K562 (cell line): Measurements from ENCODE around the gene RNF123. TPM values are rescaled to one million over a fixed set of nuclear protein-coding genes. Genes with fewer than 3 reads are reported as not detected.
A peak's percentile ranks its signal among the peaks of the same experiment; 100 is the strongest.

Experiments
- ATAC-seq: fragments of 200-7000 bp; cut with Tn5 transposase; 3 replicates; pipeline ENCODE4 v1.9.1; 2020; ENCODE audit warnings: moderate library complexity
- BruUV-seq: library from RNA; stranded (reverse); fragments of 400-500 nt; replicated peaks from 2 replicates; lab custom pipeline; 2021; lab: Mats Ljungman, UMichigan
- CTCF ChIA-PET: fragments of 300-600 bp; formaldehyde crosslinking; extraction: SDS; loops from one replicate; lab custom pipeline; 2021; ENCODE audit warnings: low intra/inter-chr PET ratio; lab: Yijun Ruan, JAX
- POLR2A ChIA-PET: fragments of 300-600, 350-650 bp; sonication (Branson Sonifier 250); formaldehyde crosslinking; extraction: SDS; loops from one replicate; lab custom pipeline; 2021; ENCODE audit warnings: antibody characterized with exemption, inconsistent platforms; lab: Yijun Ruan, JAX
- DNase-seq, 4 experiments: peaks; one replicate each; pipeline versions ENCODE4 v3.0.0 to v3.0.0-alpha.2; 2011 to 2018; ENCODE audit warnings: low spot score in 3 of 4, mixed read lengths in 3 of 4; ENCODE audit errors: extremely low read depth in 1 of 4
- FAIRE-seq: peaks from 2 replicates; lab custom pipeline; 2011; peaks lifted over from hg19 to GRCh38; lab: Jason Lieb, UNC
- H2AFZ ChIP-seq: 2 replicates; pipeline ENCODE4 v1.6.0; 2011; ENCODE audit warnings: low read depth, low read length, control low read depth, inconsistent platforms
- H3K27ac ChIP-seq: fragments of 200-600 bp; 3 replicates; pipeline ENCODE4 v1.8.0; 2011; ENCODE audit warnings: low read depth, mild to moderate bottlenecking, control low read depth, inconsistent platforms, low read length, moderate library complexity, mixed read lengths; ENCODE audit errors: extremely low read depth
- H3K27me3 ChIP-seq, 2 experiments: fragments of 300-600 bp in 1 of 2; 2 replicates in 1 of 2; 3 replicates in 1 of 2; pipeline versions ENCODE4 v1.6.0 to v1.8.0; 2011; ENCODE audit warnings: inconsistent platforms in 2 of 2, low read length in 2 of 2, mild to moderate bottlenecking in 1 of 2, mixed read lengths in 1 of 2, moderate library complexity in 1 of 2; ENCODE audit not compliant: control insufficient read depth in 2 of 2, insufficient read depth in 2 of 2
- H3K36me3 ChIP-seq: fragments of 300-600 bp; 3 replicates; pipeline ENCODE4 v1.8.0; 2011; ENCODE audit warnings: mild to moderate bottlenecking, low read length, inconsistent platforms; ENCODE audit not compliant: control insufficient read depth, insufficient read depth
- H3K4me1 ChIP-seq, 2 experiments: fragments of 200-600 bp in 1 of 2; replicated peaks in 1 of 2; 2 replicates in 1 of 2; 3 replicates in 1 of 2; pipeline versions ENCODE4 v1.5.1 to v1.8.0; 2011; ENCODE audit warnings: inconsistent platforms in 2 of 2, low read length in 2 of 2, mild to moderate bottlenecking in 1 of 2, mixed read lengths in 1 of 2, moderate library complexity in 1 of 2; ENCODE audit not compliant: control insufficient read depth in 2 of 2, insufficient read depth in 2 of 2
- H3K4me2 ChIP-seq: 2 replicates; pipeline ENCODE4 v1.6.1; 2011; ENCODE audit warnings: low read length, control low read depth, inconsistent platforms, mixed read lengths; ENCODE audit not compliant: insufficient read depth
- H3K4me3 ChIP-seq: fragments of 200-600 bp; sonication (generic), shearing (Covaris generic); 2 replicates; pipeline ENCODE4 v1.5.1; 2016; ENCODE audit warnings: control low read depth, inconsistent platforms
- H3K79me2 ChIP-seq: fragments of 200-600 bp; 3 replicates; pipeline ENCODE4 v1.8.0; 2011; ENCODE audit warnings: low read length, inconsistent platforms; ENCODE audit not compliant: control insufficient read depth, insufficient read depth
- H3K9ac ChIP-seq, 2 experiments: 2 replicates each; pipeline versions ENCODE4 v1.6.0 to v1.6.1; 2011; ENCODE audit warnings: low read depth in 2 of 2, low read length in 2 of 2, control low read depth in 1 of 2, inconsistent platforms in 1 of 2, mild to moderate bottlenecking in 1 of 2, mixed read lengths in 1 of 2; ENCODE audit not compliant: insufficient read depth in 1 of 2
- H3K9me1 ChIP-seq: one replicate; pipeline ENCODE4 v1.6.0; 2011; ENCODE audit warnings: inconsistent platforms, mild to moderate bottlenecking, low read length, moderate library complexity; ENCODE audit not compliant: control insufficient read depth, insufficient read depth
- H3K9me3 ChIP-seq: replicated peaks from 2 replicates; pipeline ENCODE4 v1.5.1; 2011; ENCODE audit warnings: low read depth, low read length, inconsistent platforms; ENCODE audit not compliant: control insufficient read depth, insufficient read depth
- H4K20me1 ChIP-seq: replicated peaks from 2 replicates; pipeline ENCODE4 v1.6.1; 2011; ENCODE audit warnings: low read length, inconsistent platforms, mixed read lengths; ENCODE audit not compliant: control insufficient read depth, insufficient read depth
- FOS ChIP-seq: IDR thresholded peaks from 3 replicates; pipeline ENCODE4 v1.6.1; 2011; ENCODE audit not compliant: insufficient read length; ENCODE audit errors: extremely low read depth
- MED1 ChIP-seq: sonication (generic); formaldehyde crosslinking; IDR thresholded peaks from 2 replicates; pipeline ENCODE4 v1.8.1; 2023; ENCODE audit warnings: missing genetic modification reagents, borderline replicate concordance
- POLR2G ChIP-seq: fragments of 200-400 bp; formaldehyde crosslinking; IDR thresholded peaks from 2 replicates; pipeline ENCODE4 v1.6.1; 2017; ENCODE audit warnings: low read depth, mild to moderate bottlenecking, antibody characterized with exemption, low read length, moderate library complexity
- TAL1 ChIP-seq: fragments of 450-650 bp; IDR thresholded peaks from 2 replicates; pipeline ENCODE4 v1.6.1; 2016; ENCODE audit warnings: mild to moderate bottlenecking
- WHSC1 ChIP-seq: IDR thresholded peaks from one replicate; pipeline ENCODE4 v1.6.1; 2012; ENCODE audit warnings: low read length, control low read depth, inconsistent platforms
- ZBTB12 ChIP-seq: fragments of 250-450 bp; sonication (Bioruptor Pico); IDR thresholded peaks from 2 replicates; pipeline ENCODE4 v1.4.0; 2020
- ZNF197 ChIP-seq: fragments of 200-800 bp; sonication (Bioruptor generic); IDR thresholded peaks from 2 replicates; pipeline ENCODE4 v1.6.1; 2016; ENCODE audit warnings: low read depth, missing genetic modification characterization, missing compliant biosample characterization
- WGBS: fragments of 100-300 bp; shearing (Covaris generic); methylation state at CpG from one replicate; pipeline ENCODE4 v1.1.6; 2016; ENCODE audit warnings: low coverage, mixed read lengths; ENCODE audit not compliant: insufficient coverage; ENCODE audit errors: missing lambda C conversion rate; 5-methylcytosine and 5-hydroxymethylcytosine counted together
- in situ Hi-C: fragments of 300-500 bp; cut with MboI; formaldehyde crosslinking; loops from 4 replicates; pipeline ENCODE4 v1.15.0; 2018; ENCODE audit warnings: inconsistent platforms, mixed read lengths
- intact Hi-C: fragments of 100-400 bp; cut with micrococcal nuclease; formaldehyde crosslinking; loops from 2 replicates; pipeline ENCODE4 v1.14.2; 2022
- polyA plus RNA-seq, 8 experiments: library from polyadenylated mRNA; depleted of rRNA in 4 of 8; stranded (reverse) in 5 of 8; unstranded in 3 of 8; fragments of >200 nt; fragmentation: Nextera tagmentation in 2 of 8; fragmentation: Illumina TruSeq in 1 of 8; extraction: Ambion mirVana in 2 of 8; extraction: Trizol in 1 of 8; gene quantifications; 2 replicates each; pipeline versions ENCODE4 v1.2.1 to v1.2.3, GENCODE V29; 2011 to 2014; ENCODE audit warnings: inconsistent platforms in 1 of 8, missing spikeins in 1 of 8
- total RNA-seq, 7 experiments: library from RNA; depleted of rRNA in 6 of 7; stranded (reverse); fragments of >200 nt in 6 of 7; fragmentation: Illumina TruSeq in 2 of 7; extraction: Trizol in 2 of 7; gene quantifications; 2 replicates each; pipeline versions ENCODE4 v1.2.1 to v1.2.3, GENCODE V29; 2011 to 2021; ENCODE audit warnings: low replicate concordance in 1 of 7

Gene RNF123
- total and polyA plus RNA-seq, 9 of the 15 experiments (the other 6 are each of a cell fraction or from before 2014, with no cell fraction given): 8.7 to 53.1 (median 17.5) TPM

- TF ChIP-seq MED1 (no peak), TAL1 (no peak), ZBTB12 (CRISPR knock-in tag) (no peak), ZNF197 (CRISPR knock-in tag) (no peak), WHSC1 (no peak)
- TF ChIP-seq, all 486 proteins: peak for 0
These were observed 14.6 kb downstream of the RNF123 start (continued) for GRCh38 chr3:49703956-49704355.

- CTCF ChIA-PET: interaction anchor here (0.5 kb wide), 1 partner anchor 253 kb away, joined by 3 read pairs; no protein-coding TSS in a partner anchor
- in situ Hi-C loops (loop anchor here (5.0 kb wide), 1 partner anchor 138 kb away; no protein-coding TSS in a partner anchor), intact Hi-C loops (loop anchor here (5.0 kb wide), 1 partner anchor 203 kb away; no protein-coding TSS in a partner anchor)
- WGBS: 100% methylated on average over 2 of the region's 8 CpGs
- H3K27me3 ChIP-seq: no peaks in the 10 kb centered on the region
- H3K9ac ChIP-seq: no peak overlapping the region
- H2AFZ ChIP-seq: no peak overlapping the region
- peaks cover 74% of the 10 kb centered on the region; the same call in 2 of the 3 replicates for H3K36me3 ChIP-seq
- no peak for TF ChIP-seq FOS
- TF ChIP-seq POLR2G: peak; percentile 29; the same call in 1 of the 2 replicates
- no peak for FAIRE-seq
- H3K4me1 ChIP-seq: peaks cover 0 to 6% of the 10 kb centered on the region in 2 experiments; a peak in 2 of 5 replicates
- no peaks in the 10 kb centered on the region for H4K20me1 ChIP-seq
- H3K79me2 ChIP-seq: no peaks in the 10 kb centered on the region
- no peak overlapping the region for H3K4me2 ChIP-seq
- BruUV-seq: no TSS peak
- no peaks in the 10 kb centered on the region for H3K9me3 ChIP-seq
- POLR2A ChIA-PET: no interaction called here
- ATAC-seq: no peak
- no peak for DNase-seq
- no peaks in the 10 kb centered on the region for H3K9me1 ChIP-seq
- no peak overlapping the region for H3K4me3 ChIP-seq
- no peak overlapping the region for H3K27ac ChIP-seq
These were observed 15.3 kb downstream of the RNF123 start for GRCh38 chr3:49704629-49705028.
